Measurements from ENCODE around the gene YIF1A. TPM values are rescaled to one million over a fixed set of nuclear protein-coding genes. Genes with fewer than 3 reads are reported as not detected.

The YIF1A gene
- total and polyA plus RNA-seq, 2 experiments from 2014 or later: 222 to 259 TPM

GRCh38 chr11:66243782-66244535 lies 45.0 kb downstream of the YIF1A start:
- Histone ChIP-seq H3K4me2 (ENCODE audit: unreplicated experiment) (no peak overlapping the region), H3K9me2 (ENCODE audit: insufficient read depth) (no peaks in the 10 kb centered on the region), H3K4me1 (ENCODE audit: insufficient read depth) (no peaks in the 10 kb centered on the region), H3F3A (ENCODE audit: insufficient read depth) (no peaks in the 10 kb centered on the region), H3K36me3 (ENCODE audit: low read depth) (peaks cover 3% of the 10 kb centered on the region; the same call in 1 of the 2 replicates), H3K9me3 (ENCODE audit: low read depth) (no peaks in the 10 kb centered on the region), H3K9ac (no peak overlapping the region), H3K4me3 (no peak overlapping the region), H4K20me1 (ENCODE audit: insufficient read depth) (no peaks in the 10 kb centered on the region), H3K79me2 (ENCODE audit: insufficient read depth) (no peaks in the 10 kb centered on the region), H3K27me3 (replicated peaks; ENCODE audit: insufficient read depth) (no peaks in the 10 kb centered on the region), H2AFZ (no peak overlapping the region), H3K27ac (no peak overlapping the region)
- WGBS, 2 experiments (ENCODE audit: low coverage in 1 of 2, low lambda C conversion rate in 2 of 2, missing lambda C conversion rate in 2 of 2): 60 to 63% methylated on average over 13 of the region's 13 CpGs
- no peak for DNase-seq
- no peak for TF ChIP-seq EZH2 (IDR thresholded peaks at IDR 0.05; ENCODE audit: insufficient read depth, poor library complexity, severe bottlenecking)
- TF ChIP-seq EZH2phosphoT487 (IDR thresholded peaks at IDR 0.05; ENCODE audit: insufficient read depth, low read depth): no peak
- in situ Hi-C loops (cut with MboI): no loop called here

- Histone ChIP-seq H3K36me3 (ENCODE audit: low read depth) (peaks cover 8% of the 10 kb centered on the region; the same call in 1 of the 2 replicates), H3F3A (ENCODE audit: insufficient read depth) (no peaks in the 10 kb centered on the region), H3K4me2 (ENCODE audit: unreplicated experiment) (no peak overlapping the region), H3K27me3 (replicated peaks; ENCODE audit: insufficient read depth) (no peaks in the 10 kb centered on the region), H4K20me1 (ENCODE audit: insufficient read depth) (no peaks in the 10 kb centered on the region), H2AFZ (no peak overlapping the region), H3K9me2 (ENCODE audit: insufficient read depth) (no peaks in the 10 kb centered on the region), H3K4me1 (ENCODE audit: insufficient read depth) (no peaks in the 10 kb centered on the region), H3K9ac (no peak overlapping the region), H3K9me3 (ENCODE audit: low read depth) (no peaks in the 10 kb centered on the region), H3K4me3 (no peak overlapping the region), H3K79me2 (ENCODE audit: insufficient read depth) (no peaks in the 10 kb centered on the region), H3K27ac (no peak overlapping the region)
- TF ChIP-seq EZH2phosphoT487 (IDR thresholded peaks at IDR 0.05; ENCODE audit: insufficient read depth, low read depth): no peak
- TF ChIP-seq EZH2 (IDR thresholded peaks at IDR 0.05; ENCODE audit: insufficient read depth, poor library complexity, severe bottlenecking): no peak
- 85 to 91% methylated on average over 14 of the region's 14 CpGs for WGBS, 2 experiments (ENCODE audit: low coverage in 1 of 2, low lambda C conversion rate in 2 of 2, missing lambda C conversion rate in 2 of 2)
- no peak for DNase-seq
- in situ Hi-C loops (cut with MboI): no loop called here
These were observed 46.7 kb downstream of the YIF1A start for GRCh38 chr11:66242095-66242765.

- 87 to 90% methylated on average over 9 of the region's 9 CpGs for WGBS, 2 experiments (ENCODE audit: low coverage in 1 of 2, low lambda C conversion rate in 2 of 2, missing lambda C conversion rate in 2 of 2)
- H3K4me2 ChIP-seq (ENCODE audit: unreplicated experiment): no peak overlapping the region
- no peaks in the 10 kb centered on the region for H3K79me2 ChIP-seq (ENCODE audit: insufficient read depth)
- H3K4me1 ChIP-seq (ENCODE audit: insufficient read depth): no peaks in the 10 kb centered on the region
- TF ChIP-seq EZH2phosphoT487 (IDR thresholded peaks at IDR 0.05; ENCODE audit: insufficient read depth, low read depth) (no peak), EZH2 (IDR thresholded peaks at IDR 0.05; ENCODE audit: insufficient read depth, poor library complexity, severe bottlenecking) (no peak)
- H3K9ac ChIP-seq: no peak overlapping the region
- no peak overlapping the region for H3K27ac ChIP-seq
- DNase-seq: no peak
- no peaks in the 10 kb centered on the region for H3F3A ChIP-seq (ENCODE audit: insufficient read depth)
- H2AFZ ChIP-seq: no peak overlapping the region
- no peaks in the 10 kb centered on the region for H3K9me3 ChIP-seq (ENCODE audit: low read depth)
- no peaks in the 10 kb centered on the region for H3K27me3 ChIP-seq (replicated peaks; ENCODE audit: insufficient read depth)
- no peaks in the 10 kb centered on the region for H4K20me1 ChIP-seq (ENCODE audit: insufficient read depth)
- H3K36me3 ChIP-seq (ENCODE audit: low read depth): peaks cover 8% of the 10 kb centered on the region; the same call in 1 of the 2 replicates
- no peak overlapping the region for H3K4me3 ChIP-seq
- in situ Hi-C loops (cut with MboI): no loop called here
- H3K9me2 ChIP-seq (ENCODE audit: insufficient read depth): no peaks in the 10 kb centered on the region
These were observed 48.2 kb downstream of the YIF1A start for GRCh38 chr11:66240781-66241136.

- Histone ChIP-seq H3K9me2 (ENCODE audit: insufficient read depth) (no peaks in the 10 kb centered on the region), H3K4me1 (ENCODE audit: insufficient read depth) (no peaks in the 10 kb centered on the region), H3K9ac (no peak overlapping the region), H2AFZ (no peak overlapping the region), H3K4me2 (ENCODE audit: unreplicated experiment) (no peak overlapping the region), H3K36me3 (ENCODE audit: low read depth) (peaks cover 9% of the 10 kb centered on the region; the same call in 1 of the 2 replicates), H3F3A (ENCODE audit: insufficient read depth) (no peaks in the 10 kb centered on the region), H3K9me3 (ENCODE audit: low read depth) (no peaks in the 10 kb centered on the region), H3K79me2 (ENCODE audit: insufficient read depth) (no peaks in the 10 kb centered on the region), H4K20me1 (ENCODE audit: insufficient read depth) (no peaks in the 10 kb centered on the region), H3K27ac (no peak overlapping the region), H3K4me3 (no peak overlapping the region), H3K27me3 (replicated peaks; ENCODE audit: insufficient read depth) (no peaks in the 10 kb centered on the region)
- WGBS, 2 experiments (ENCODE audit: low coverage in 1 of 2, low lambda C conversion rate in 2 of 2, missing lambda C conversion rate in 2 of 2): 86 to 87% methylated on average over 22 to 25 of the region's 25 CpGs
- no peak for TF ChIP-seq EZH2phosphoT487 (IDR thresholded peaks at IDR 0.05; ENCODE audit: insufficient read depth, low read depth)
- no peak for TF ChIP-seq EZH2 (IDR thresholded peaks at IDR 0.05; ENCODE audit: insufficient read depth, poor library complexity, severe bottlenecking)
- in situ Hi-C loops (cut with MboI): no loop called here
- no peak for DNase-seq
These were observed 48.8 kb downstream of the YIF1A start for GRCh38 chr11:66239998-66240780.
